ENCODE results near the gene KPNB1.

DNA sequence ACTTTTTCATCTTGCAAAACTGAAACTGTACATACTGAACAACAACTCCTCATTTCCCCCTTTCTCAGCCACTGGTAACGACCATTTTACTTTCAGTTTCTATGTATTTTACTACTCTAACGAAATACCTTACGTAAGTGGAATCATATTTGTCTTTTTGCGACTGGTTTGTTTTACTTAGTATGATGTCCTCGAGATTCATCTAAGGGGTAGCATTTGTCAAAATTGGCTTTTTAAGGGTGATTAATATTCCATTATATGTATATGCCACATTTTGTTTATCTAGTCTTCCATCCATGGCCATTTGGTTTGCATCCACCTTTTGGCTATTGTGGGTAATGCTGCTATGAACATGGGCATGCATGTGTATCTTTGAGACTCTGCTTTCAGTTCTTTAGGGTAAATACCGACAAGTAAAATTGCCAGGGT, 10.4 kb downstream of the KPNB1 start:
- TF ChIP-seq, protein P1, sequence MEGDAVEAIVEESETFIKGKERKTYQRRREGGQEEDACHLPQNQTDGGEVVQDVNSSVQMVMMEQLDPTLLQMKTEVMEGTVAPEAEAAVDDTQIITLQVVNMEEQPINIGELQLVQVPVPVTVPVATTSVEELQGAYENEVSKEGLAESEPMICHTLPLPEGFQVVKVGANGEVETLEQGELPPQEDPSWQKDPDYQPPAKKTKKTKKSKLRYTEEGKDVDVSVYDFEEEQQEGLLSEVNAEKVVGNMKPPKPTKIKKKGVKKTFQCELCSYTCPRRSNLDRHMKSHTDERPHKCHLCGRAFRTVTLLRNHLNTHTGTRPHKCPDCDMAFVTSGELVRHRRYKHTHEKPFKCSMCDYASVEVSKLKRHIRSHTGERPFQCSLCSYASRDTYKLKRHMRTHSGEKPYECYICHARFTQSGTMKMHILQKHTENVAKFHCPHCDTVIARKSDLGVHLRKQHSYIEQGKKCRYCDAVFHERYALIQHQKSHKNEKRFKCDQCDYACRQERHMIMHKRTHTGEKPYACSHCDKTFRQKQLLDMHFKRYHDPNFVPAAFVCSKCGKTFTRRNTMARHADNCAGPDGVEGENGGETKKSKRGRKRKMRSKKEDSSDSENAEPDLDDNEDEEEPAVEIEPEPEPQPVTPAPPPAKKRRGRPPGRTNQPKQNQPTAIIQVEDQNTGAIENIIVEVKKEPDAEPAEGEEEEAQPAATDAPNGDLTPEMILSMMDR (IDR thresholded peaks at IDR 0.05), result no peak
- TF ChIP-seq POLR2AphosphoS5 (IDR thresholded peaks at IDR 0.05), result no peak

Measured in prostate gland (tissue), 2 donors.